HAP-1 (cell line): ENCODE measurements around the gene CEP170B.

Experiments used
- DNase-seq, 2 experiments: peaks; one replicate each; pipeline ENCODE4 v3.0.0-alpha.2; 2016 to 2020; ENCODE audit warnings: low spot score in 2 of 2
- H3K27me3 ChIP-seq: fragments of 250-450 bp; sonication (Bioruptor Pico); 2 replicates; pipeline ENCODE4 v1.5.1; 2020; ENCODE audit warnings: low read depth, mild to moderate bottlenecking, moderate library complexity
- H3K36me3 ChIP-seq: fragments of 250-450 bp; sonication (Bioruptor Pico); replicated peaks from 2 replicates; pipeline ENCODE4 v1.5.1; 2020; ENCODE audit warnings: mild to moderate bottlenecking
- H3K4me1 ChIP-seq: fragments of 250-450 bp; sonication (Bioruptor Pico); 2 replicates; pipeline ENCODE4 v1.5.1; 2020; ENCODE audit warnings: mild to moderate bottlenecking
- H3K4me3 ChIP-seq: fragments of 250-450 bp; sonication (Bioruptor Pico); 2 replicates; pipeline ENCODE4 v1.5.1; 2020; ENCODE audit warnings: mild to moderate bottlenecking, moderate library complexity
- H3K9me3 ChIP-seq: fragments of 250-450 bp; sonication (Bioruptor Pico); 2 replicates; pipeline ENCODE4 v1.5.1; 2020; ENCODE audit warnings: mild to moderate bottlenecking, moderate library complexity
- in situ Hi-C: fragments of 300-500 bp; cut with MboI; formaldehyde crosslinking; loops from 3 replicates; pipeline ENCODE4 v1.14.3; 2020; ENCODE audit warnings: low sequenced_read_pairs, inconsistent platforms, mixed read lengths

The CEP170B gene

DNA sequence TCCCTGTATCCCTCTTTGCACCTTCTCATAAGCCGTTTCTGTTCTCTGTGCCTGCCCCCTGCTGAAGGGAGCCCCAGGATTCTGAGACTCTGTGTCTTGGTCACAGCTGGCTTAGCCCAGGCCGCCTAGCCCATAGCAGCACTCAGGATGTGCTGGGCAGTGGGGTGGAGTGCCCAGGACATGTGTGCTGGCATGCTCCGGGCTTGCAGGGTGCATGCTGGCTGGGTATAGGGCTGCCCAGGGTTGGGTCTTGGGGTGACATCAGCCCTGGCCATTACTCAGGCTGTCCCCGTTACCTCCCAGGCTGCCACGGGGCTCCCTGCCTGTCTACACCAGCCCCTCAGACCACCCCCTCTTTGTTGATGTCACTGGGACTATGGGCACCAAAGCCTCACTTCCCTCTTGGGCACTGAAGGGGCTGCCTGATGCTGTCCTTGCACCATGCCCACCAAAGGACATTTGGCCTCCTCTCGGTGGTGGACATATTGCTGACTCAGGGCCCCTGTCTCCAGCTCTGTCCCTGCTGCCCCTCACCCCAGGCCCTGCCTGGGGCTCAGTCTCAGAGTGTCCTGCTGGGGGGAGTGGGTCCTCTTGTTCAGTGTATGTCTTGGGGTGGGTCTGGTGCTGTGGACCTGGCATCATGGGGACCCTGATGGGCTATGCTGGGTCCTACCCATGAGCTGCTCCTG, 2.4 kb downstream of the CEP170B start:
- H3K4me3 ChIP-seq = no peak overlapping the region
- no peaks in the 10 kb centered on the region for H3K27me3 ChIP-seq
- DNase-seq = no peak
- in situ Hi-C loops = no loop called here
- H3K36me3 ChIP-seq = no peaks in the 10 kb centered on the region
- no peaks in the 10 kb centered on the region for H3K9me3 ChIP-seq
- H3K4me1 ChIP-seq = peaks cover 10% of the 10 kb centered on the region; the same call in 1 of the 2 replicates

DNA sequence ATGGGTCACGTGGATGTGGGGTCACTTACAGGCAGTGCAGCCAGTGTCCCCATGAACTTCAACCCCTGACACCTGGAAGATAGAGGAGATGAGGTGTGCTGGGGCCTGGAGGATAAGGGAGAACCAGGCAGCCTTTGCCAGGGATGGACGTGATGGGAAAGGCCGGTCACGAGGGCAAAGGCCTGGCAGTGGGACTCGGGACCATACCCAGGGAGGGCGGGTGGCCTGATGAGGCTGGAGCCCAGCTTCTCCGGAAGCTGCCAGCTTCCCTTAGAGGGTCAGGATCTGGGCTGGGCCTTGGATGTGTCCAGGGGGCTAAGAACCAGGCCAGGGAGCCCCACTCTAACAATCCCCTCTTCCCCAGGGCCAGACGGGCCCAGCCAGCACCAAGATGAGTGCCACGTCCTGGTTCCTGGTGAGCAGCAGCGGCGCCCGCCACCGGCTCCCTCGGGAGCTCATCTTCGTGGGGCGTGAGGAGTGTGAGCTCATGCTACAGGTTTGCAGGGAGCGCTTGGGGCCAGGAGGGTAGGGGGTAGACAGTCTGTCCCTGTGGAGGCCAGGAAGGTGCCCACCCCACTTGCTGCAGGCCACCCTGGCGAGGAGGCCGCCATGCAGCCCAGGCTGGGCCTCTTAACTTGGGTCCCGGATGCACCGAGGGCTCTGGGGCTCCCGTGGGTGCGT, 3.1 kb downstream of the CEP170B start:
- no peaks in the 10 kb centered on the region for H3K9me3 ChIP-seq
- DNase-seq = no peak
- in situ Hi-C loops = no loop called here
- no peak overlapping the region for H3K4me3 ChIP-seq
- no peaks in the 10 kb centered on the region for H3K27me3 ChIP-seq
- peaks cover 10% of the 10 kb centered on the region; the same call in 1 of the 2 replicates for H3K4me1 ChIP-seq
- H3K36me3 ChIP-seq = no peaks in the 10 kb centered on the region

DNA sequence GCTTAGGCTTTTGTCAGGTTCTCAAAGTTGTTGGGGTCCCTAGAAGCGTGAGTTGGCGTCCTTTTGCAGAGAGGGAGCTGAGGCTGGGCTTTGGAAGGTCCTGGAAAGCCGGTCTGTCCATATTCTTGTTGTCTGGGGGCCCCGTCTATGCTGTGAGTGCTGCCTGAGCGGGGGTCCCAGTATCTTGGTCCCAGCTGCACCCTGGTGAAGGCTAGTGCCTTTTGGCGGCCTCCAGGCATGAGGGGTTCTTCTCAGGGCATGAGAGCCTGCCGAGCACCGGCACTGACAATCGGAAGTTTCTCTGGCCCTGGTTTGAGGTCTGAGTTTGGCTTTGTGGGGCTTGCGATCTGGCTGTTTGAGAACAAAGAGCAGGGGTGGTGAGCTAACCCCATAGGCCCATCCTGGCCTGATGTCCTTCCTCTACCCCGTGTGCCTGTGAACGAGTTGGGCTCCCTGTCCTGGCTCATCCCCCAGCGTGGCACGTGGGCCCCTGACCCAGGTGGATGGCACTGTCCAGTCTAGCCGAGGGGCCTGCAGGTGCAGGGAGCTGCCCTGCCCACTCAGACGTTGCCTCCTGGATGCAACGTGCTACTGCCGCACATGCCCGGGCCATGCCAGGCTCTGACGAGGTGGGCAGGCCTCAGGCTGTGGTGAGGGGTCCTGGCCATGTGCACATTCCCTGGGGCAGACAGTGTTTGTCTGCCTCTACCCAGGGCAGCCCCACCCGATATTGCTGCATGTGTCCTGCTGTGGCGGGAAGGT, 3.9 kb downstream of the CEP170B start:
- no peak overlapping the region for H3K4me3 ChIP-seq
- H3K4me1 ChIP-seq = peaks cover 10% of the 10 kb centered on the region; the same call in 1 of the 2 replicates
- H3K9me3 ChIP-seq = no peaks in the 10 kb centered on the region
- H3K27me3 ChIP-seq = no peaks in the 10 kb centered on the region
- in situ Hi-C loops = no loop called here
- H3K36me3 ChIP-seq = no peaks in the 10 kb centered on the region
- DNase-seq = no peak

DNA sequence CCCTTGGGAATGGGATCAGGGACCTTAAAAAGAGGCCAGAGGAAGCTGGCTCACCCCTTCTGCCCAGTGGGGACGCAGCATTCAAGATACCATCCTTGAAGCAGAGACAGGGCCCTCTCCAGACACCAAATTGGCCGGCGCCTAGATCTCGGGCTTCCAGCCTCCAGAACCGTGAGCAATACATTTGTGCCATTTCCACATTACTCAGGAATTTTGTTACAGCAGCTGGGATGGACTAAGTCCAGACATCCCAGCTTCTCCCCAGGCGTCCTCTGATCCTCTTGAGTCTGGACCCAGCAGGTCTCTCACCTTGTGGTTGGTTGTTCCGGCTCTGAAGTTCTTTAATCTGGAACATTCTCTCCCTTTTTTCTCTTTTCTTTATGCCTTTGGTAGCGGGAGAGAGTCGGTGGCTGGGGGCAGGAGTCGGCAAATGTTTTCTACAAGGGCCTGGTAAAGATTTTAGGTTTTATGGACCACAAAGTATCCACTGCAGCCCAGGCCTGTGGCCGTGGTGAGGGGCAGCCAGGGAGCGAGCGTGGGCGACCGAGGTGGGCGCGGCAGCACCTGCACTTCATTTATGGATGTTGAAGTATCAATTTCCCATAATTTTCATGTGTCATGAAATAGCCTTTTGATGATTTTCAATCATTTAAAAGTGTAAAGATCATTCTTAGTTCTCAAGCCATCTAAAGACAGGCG, 4.8 kb downstream of the CEP170B start:
- Histone ChIP-seq H3K36me3 (no peaks in the 10 kb centered on the region), H3K27me3 (no peaks in the 10 kb centered on the region), H3K4me3 (no peak overlapping the region), H3K9me3 (no peaks in the 10 kb centered on the region), H3K4me1 (peaks cover 7% of the 10 kb centered on the region; the same call in 1 of the 2 replicates)
- in situ Hi-C loops = no loop called here
- no peak for DNase-seq

DNA sequence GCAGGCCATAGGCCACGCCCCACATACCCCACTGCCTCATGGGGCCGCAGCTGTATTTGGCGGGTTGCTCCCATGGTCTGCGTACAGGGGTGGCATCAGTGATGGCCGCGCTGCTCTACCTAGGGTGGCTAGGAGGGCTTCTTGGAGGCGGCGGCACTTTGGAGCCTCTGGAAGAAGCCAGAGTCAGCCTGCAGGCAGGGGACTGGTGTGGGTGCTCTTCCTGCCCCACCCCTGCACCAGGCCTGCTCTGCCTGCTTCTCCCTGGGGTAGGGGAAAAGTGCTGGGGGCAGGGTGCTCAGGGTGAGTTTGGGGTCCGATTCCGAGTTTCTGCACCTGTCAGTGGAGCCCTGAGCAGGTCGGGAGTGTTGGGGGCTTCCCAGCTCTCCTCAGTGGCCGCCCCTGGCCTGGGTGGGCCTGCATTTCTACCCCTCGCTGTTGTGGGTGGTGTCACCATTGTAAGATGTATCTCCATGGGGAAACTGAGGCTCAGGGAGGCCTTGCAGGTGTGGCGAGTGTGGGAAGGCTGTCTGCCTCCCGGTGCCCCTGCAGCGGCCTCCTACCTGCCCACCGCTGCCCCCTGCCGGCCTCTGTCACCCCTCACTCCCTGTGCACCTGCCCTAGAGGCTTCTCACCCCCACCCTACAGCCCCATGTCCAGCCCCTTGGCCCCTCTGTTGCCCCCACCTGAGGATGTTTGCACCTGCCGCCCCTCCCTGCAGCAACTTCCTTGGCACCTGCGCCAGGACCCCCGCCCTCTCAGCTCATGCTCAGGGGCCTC, 5.5 kb downstream of the CEP170B start:
- H3K27me3 ChIP-seq = no peaks in the 10 kb centered on the region
- H3K4me3 ChIP-seq = no peak overlapping the region
- H3K36me3 ChIP-seq = no peaks in the 10 kb centered on the region
- no peaks in the 10 kb centered on the region for H3K9me3 ChIP-seq
- peak in 1 of 2 experiments; percentile 71 for DNase-seq
- peaks cover 7% of the 10 kb centered on the region; the same call in 1 of the 2 replicates for H3K4me1 ChIP-seq
- in situ Hi-C loops = no loop called here

DNA sequence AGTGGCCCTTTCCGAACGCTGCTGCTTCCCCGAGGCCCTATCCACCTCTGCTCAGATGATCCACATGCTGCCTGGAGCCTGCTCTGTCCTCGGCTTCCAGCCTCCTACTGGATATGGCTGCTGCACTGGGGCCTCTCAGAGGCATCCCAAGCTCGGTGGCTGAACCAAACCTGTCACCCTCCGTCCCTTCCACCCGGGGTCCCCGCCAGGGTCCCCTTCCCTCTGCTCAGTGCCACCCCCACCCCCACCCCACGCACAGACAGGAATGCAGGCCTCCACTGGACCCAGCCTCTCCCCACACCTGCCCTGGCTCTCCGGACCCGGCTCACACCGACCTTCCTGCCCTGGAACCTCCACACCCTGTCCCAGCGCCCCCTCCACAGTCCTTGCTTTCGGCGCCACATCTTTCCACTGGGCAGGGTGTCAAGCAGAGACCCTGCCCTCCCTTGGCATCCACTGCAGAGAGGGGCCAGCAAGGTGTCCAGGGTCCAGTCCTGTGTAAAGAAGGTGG, 6.1 kb downstream of the CEP170B start:
- Histone ChIP-seq H3K27me3 (no peaks in the 10 kb centered on the region), H3K4me1 (peaks cover 7% of the 10 kb centered on the region; the same call in 1 of the 2 replicates), H3K9me3 (no peaks in the 10 kb centered on the region), H3K36me3 (no peaks in the 10 kb centered on the region), H3K4me3 (no peak overlapping the region)
- DNase-seq = no peak
- in situ Hi-C loops = no loop called here

DNA sequence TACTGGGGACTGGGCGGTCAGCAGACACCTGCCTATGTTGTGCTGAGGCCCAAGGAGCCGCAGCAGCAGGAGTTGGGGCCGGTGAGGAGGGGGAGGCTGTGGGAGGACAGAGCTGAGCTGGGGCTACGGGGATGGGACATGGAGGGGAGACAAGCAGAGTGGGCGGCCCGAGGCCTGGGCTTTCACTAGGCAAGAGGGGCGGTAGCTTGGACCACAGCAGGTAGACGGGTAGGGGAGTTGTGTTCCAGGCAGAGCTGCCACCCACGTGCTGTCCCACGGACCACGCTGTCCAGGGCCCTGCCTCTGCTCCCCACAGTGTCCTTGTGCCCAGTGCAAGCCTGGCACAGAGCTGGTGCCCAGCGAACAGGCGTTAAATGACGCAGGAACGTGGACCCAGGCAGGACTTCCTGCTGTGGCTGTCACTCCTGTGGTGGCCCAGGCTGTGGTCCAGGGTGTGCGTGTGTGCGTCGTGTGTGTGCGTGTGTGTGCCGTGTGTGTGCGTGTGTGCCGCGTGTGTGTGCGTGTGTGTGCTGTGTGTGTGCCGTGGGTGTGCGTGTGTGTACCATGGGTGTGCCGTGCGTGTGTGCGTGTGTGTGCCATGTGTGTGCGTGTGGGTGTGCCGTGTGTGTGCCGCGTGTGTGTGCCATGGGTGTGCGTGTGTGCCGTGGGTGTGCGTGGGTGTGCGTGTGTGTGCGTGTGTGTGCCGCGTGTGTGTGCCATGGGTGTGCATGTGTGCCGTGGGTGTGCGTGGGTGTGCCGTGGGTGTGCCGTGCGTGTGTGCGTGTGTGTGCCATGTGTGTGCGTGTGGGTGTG, 6.8 kb downstream of the CEP170B start:
- DNase-seq = no peak
- H3K36me3 ChIP-seq = no peaks in the 10 kb centered on the region
- H3K4me1 ChIP-seq = peaks cover under 1% of the 10 kb centered on the region; the same call in 1 of the 2 replicates
- H3K4me3 ChIP-seq = no peak overlapping the region
- H3K9me3 ChIP-seq = no peaks in the 10 kb centered on the region
- in situ Hi-C loops = no loop called here
- H3K27me3 ChIP-seq = no peaks in the 10 kb centered on the region

DNA sequence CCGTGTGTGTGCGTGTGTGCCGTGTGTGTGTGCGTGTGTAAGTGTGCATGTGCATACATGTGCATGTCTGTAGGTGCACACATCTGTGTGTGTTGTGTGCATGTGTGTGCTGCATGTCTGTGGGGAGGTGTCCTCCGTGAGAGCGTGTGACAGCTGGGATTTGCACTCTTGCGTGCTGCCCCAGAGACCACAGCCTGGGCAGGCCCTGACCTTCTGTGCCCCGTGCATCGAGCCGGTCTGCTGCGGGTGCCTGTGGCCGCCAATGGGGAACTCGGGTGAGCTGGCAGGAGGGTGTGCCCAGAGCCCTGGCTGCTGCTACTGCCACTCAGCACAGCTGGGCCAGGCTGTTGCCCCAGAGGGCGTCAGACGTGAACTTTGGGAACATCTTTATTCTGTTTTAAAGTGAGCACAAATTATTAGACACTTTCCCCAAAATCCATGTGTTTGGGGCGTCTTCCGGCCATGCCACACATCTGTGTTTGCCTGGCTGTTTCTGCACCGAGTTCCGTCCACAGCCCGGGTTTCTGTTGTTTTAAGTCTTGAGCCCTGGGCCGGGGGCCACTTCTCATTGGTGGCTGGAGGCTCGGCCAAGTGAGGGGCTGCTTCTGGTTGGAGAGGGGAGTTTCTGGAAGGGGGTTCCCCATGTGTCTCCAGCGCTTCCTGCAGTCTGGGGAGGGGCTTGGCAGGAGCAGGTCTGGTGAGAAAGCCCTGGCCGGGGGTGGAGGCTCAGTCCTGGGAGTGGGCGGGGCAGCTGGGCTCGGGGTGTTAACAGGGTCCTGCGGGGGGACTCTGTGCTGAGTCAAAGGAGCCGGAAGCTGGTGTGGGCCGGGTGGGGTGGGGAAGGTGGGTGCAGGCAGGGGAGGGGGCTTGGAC, 7.6 kb downstream of the CEP170B start:
- no peaks in the 10 kb centered on the region for H3K36me3 ChIP-seq
- H3K27me3 ChIP-seq = no peaks in the 10 kb centered on the region
- H3K9me3 ChIP-seq = no peaks in the 10 kb centered on the region
- in situ Hi-C loops = no loop called here
- no peaks in the 10 kb centered on the region for H3K4me1 ChIP-seq
- no peak for DNase-seq
- no peak overlapping the region for H3K4me3 ChIP-seq

DNA sequence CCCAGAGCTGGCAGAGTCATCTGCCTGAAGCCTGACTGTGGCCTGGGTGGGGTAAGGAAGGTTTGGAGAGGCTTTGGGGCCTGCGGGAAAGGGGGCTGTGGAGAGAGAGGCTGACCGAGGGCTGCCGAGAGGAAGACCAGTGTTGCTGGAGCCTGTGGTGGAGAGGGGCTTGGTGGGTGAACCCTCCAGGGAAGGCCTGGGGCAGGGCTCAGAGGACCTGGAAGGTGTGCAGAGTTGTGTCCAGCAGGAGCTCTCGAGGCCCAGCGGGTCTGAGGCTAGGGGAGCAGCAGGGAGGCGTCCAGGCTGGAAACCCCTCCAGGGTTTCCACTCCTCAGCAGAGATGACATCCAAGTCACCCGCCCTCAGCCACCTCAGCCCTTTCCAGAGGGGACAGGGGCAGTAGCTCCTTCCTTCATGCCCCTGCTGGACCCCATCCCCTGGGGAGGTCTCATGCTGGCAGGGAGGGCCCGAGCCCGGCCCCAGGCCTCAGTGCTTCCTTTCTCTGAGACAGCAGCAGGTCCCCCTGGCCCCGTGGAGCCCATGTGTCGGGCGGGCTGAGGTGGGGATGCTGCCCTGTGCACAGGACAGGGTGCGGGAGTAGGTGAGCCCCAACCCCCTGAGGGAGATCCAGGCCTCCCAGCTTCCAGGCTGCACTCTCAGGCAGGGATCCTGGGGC, 8.4 kb downstream of the CEP170B start:
- no peak overlapping the region for H3K4me3 ChIP-seq
- no peaks in the 10 kb centered on the region for H3K4me1 ChIP-seq
- in situ Hi-C loops = no loop called here
- H3K9me3 ChIP-seq = no peaks in the 10 kb centered on the region
- H3K27me3 ChIP-seq = no peaks in the 10 kb centered on the region
- H3K36me3 ChIP-seq = no peaks in the 10 kb centered on the region
- no peak for DNase-seq

DNA sequence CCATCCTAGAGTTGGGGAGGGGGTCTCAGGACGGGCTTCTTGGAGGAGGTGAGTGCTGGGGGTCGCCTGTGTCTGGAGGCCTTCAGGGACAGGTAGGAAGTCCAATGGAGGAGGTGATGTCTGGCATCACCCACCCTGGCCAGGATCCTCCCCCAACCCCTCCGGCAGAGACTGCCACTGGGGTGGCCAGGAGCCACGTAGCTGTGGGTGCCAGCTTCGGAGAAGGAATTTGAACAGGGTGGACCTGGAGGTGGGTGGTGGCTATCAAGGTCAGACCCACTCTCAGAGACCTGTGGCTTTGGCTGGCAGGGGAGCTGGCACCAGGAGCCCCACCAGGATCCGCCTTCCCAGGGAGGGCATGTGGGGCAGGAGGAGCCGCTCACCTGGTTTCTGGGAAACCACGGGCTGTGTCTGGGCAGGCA, 9.1 kb downstream of the CEP170B start:
- no peaks in the 10 kb centered on the region for H3K9me3 ChIP-seq
- DNase-seq = no peak
- H3K27me3 ChIP-seq = no peaks in the 10 kb centered on the region
- no peak overlapping the region for H3K4me3 ChIP-seq
- H3K4me1 ChIP-seq = no peaks in the 10 kb centered on the region
- in situ Hi-C loops = no loop called here
- no peaks in the 10 kb centered on the region for H3K36me3 ChIP-seq
